Measurements from ENCODE around the gene CXCR6.

Gene CXCR6

GRCh38 chr3:45988362-45988761 lies 45.1 kb downstream of the CXCR6 start:
- TF ChIP-seq CTCF (IDR thresholded peaks at IDR 0.05; ENCODE audit: borderline replicate concordance, extremely low read depth, low read length, poor library complexity, severe bottlenecking) (no peak), EZH2 (IDR thresholded peaks at IDR 0.05; ENCODE audit: borderline replicate concordance, low read depth, low read length, severe bottlenecking) (no peak)
- no peaks in the 10 kb centered on the region for H3K27me3 ChIP-seq (ENCODE audit: insufficient read depth, low read length, poor library complexity)
- H3K36me3 ChIP-seq (ENCODE audit: insufficient read depth, low read length) = peaks cover 66% of the 10 kb centered on the region
- ATAC-seq (ENCODE audit: insufficient read depth, low read depth) (no peak), DNase-seq (no peak)
- H3K4me3 ChIP-seq (ENCODE audit: low read depth in 1 of 2, low read length in 2 of 2) = no peak overlapping the region
- peaks cover 69% of the 10 kb centered on the region for H3K4me1 ChIP-seq (ENCODE audit: insufficient read depth, low read length)
- H4K20me1 ChIP-seq (ENCODE audit: insufficient read depth, low read length) = peaks cover 35% of the 10 kb centered on the region; the same call in 1 of the 2 replicates
- no peak overlapping the region for H3K9ac ChIP-seq (ENCODE audit: low read depth, low read length)
- no peaks in the 10 kb centered on the region for H3K9me3 ChIP-seq (ENCODE audit: insufficient read depth, low read length, severe bottlenecking)
- peaks cover 100% of the 10 kb centered on the region for H3K79me2 ChIP-seq (ENCODE audit: insufficient read depth, low read length)
- no peak overlapping the region for H2AFZ ChIP-seq (ENCODE audit: low read depth, low read length)
- peak overlapping the region; percentile 47 for H3K27ac ChIP-seq (ENCODE audit: low read length)
- no peak overlapping the region for H3K4me2 ChIP-seq (ENCODE audit: insufficient read depth, low read length)

- no peak overlapping the region for H3K9ac ChIP-seq (ENCODE audit: low read depth, low read length)
- TF ChIP-seq EZH2 (IDR thresholded peaks at IDR 0.05; ENCODE audit: borderline replicate concordance, low read depth, low read length, severe bottlenecking) (no peak), CTCF (IDR thresholded peaks at IDR 0.05; ENCODE audit: borderline replicate concordance, extremely low read depth, low read length, poor library complexity, severe bottlenecking) (no peak)
- H3K27ac ChIP-seq (ENCODE audit: low read length) = peak overlapping the region; percentile 46
- no peaks in the 10 kb centered on the region for H3K27me3 ChIP-seq (ENCODE audit: insufficient read depth, low read length, poor library complexity)
- no peak overlapping the region for H2AFZ ChIP-seq (ENCODE audit: low read depth, low read length)
- no peak for ATAC-seq (ENCODE audit: insufficient read depth, low read depth)
- H3K36me3 ChIP-seq (ENCODE audit: insufficient read depth, low read length) = peaks cover 65% of the 10 kb centered on the region
- H3K4me1 ChIP-seq (ENCODE audit: insufficient read depth, low read length) = peaks cover 71% of the 10 kb centered on the region
- H3K4me2 ChIP-seq (ENCODE audit: insufficient read depth, low read length) = no peak overlapping the region
- H3K9me3 ChIP-seq (ENCODE audit: insufficient read depth, low read length, severe bottlenecking) = no peaks in the 10 kb centered on the region
- DNase-seq = no peak
- H3K79me2 ChIP-seq (ENCODE audit: insufficient read depth, low read length) = peaks cover 100% of the 10 kb centered on the region
- no peak overlapping the region for H3K4me3 ChIP-seq (ENCODE audit: low read depth in 1 of 2, low read length in 2 of 2)
- peaks cover 35% of the 10 kb centered on the region; the same call in 1 of the 2 replicates for H4K20me1 ChIP-seq (ENCODE audit: insufficient read depth, low read length)
These were observed 45.5 kb downstream of the CXCR6 start for GRCh38 chr3:45988804-45989203.

GRCh38 chr3:45990181-45990580 lies 46.9 kb downstream of the CXCR6 start:
- no peaks in the 10 kb centered on the region for H3K27me3 ChIP-seq (ENCODE audit: insufficient read depth, low read length, poor library complexity)
- H3K36me3 ChIP-seq (ENCODE audit: insufficient read depth, low read length) = peaks cover 51% of the 10 kb centered on the region
- H4K20me1 ChIP-seq (ENCODE audit: insufficient read depth, low read length) = peaks cover 30% of the 10 kb centered on the region; the same call in 1 of the 2 replicates
- TF ChIP-seq EZH2 (IDR thresholded peaks at IDR 0.05; ENCODE audit: borderline replicate concordance, low read depth, low read length, severe bottlenecking) (no peak), CTCF (IDR thresholded peaks at IDR 0.05; ENCODE audit: borderline replicate concordance, extremely low read depth, low read length, poor library complexity, severe bottlenecking) (no peak)
- no peak overlapping the region for H3K4me2 ChIP-seq (ENCODE audit: insufficient read depth, low read length)
- peaks cover 81% of the 10 kb centered on the region for H3K4me1 ChIP-seq (ENCODE audit: insufficient read depth, low read length)
- no peak overlapping the region for H3K9ac ChIP-seq (ENCODE audit: low read depth, low read length)
- H3K9me3 ChIP-seq (ENCODE audit: insufficient read depth, low read length, severe bottlenecking) = no peaks in the 10 kb centered on the region
- no peak overlapping the region for H3K4me3 ChIP-seq (ENCODE audit: low read depth in 1 of 2, low read length in 2 of 2)
- DNase-seq (no peak), ATAC-seq (ENCODE audit: insufficient read depth, low read depth) (no peak)
- peaks cover 100% of the 10 kb centered on the region for H3K79me2 ChIP-seq (ENCODE audit: insufficient read depth, low read length)
- H2AFZ ChIP-seq (ENCODE audit: low read depth, low read length) = no peak overlapping the region
- peak overlapping the region; percentile 46; the same call in 1 of the 2 replicates for H3K27ac ChIP-seq (ENCODE audit: low read length)

Measured in DND-41 (cell line).